Adrenal gland (tissue), 5 donors: Measurements from ENCODE around the gene CAMK1.

Experiments used
- CTCF ChIP-seq, 6 experiments: fragments of 450-650 bp in 4 of 6; fragments of 200-600 bp in 2 of 6; sonication (generic) in 1 of 6; IDR thresholded peaks; 1 replicate in 5 of 6; 2 replicates in 1 of 6; pipeline versions ENCODE4 v1.5.1 to v1.8.0; 2016 to 2021; ENCODE audit warnings: antibody characterized with exemption in 6 of 6, mild to moderate bottlenecking in 2 of 6, moderate library complexity in 1 of 6
- POLR2A ChIP-seq, 2 donors: fragments of 450-650 bp; IDR thresholded peaks; one replicate each; pipeline ENCODE4 v1.6.1; 2017; ENCODE audit warnings: antibody characterized with exemption in 2 of 2, mild to moderate bottlenecking in 2 of 2, moderate library complexity in 1 of 2
- donor health status: DM: no; HTN: no; CAD: no.

- no peak for TF ChIP-seq POLR2A (IDR thresholded peaks at IDR 0.05)
- no peak for TF ChIP-seq CTCF (IDR thresholded peaks at IDR 0.05)
Measured at GRCh38 chr3:9745521-9745920, 24.2 kb downstream of the CAMK1 start.
